HG03565 (cell line): ENCODE data around the gene KRTAP10-11.
"Not testable (repeated sequence)": the region's sequence is repeated elsewhere in the genome, so short reads cannot be mapped to it uniquely, and the experiment has no call there.

Experiments
- ATAC-seq: cut with Tn5 transposase; IDR thresholded peaks from one replicate; pipeline ENCODE4 v1.9.1; 2021; ENCODE audit warnings: mild to moderate bottlenecking, moderate library complexity; ENCODE audit not compliant: unreplicated experiment

The KRTAP10-11 gene

GRCh38 chr21:44646366-44647221, at the start of gene KRTAP10-11:
Gene KRTAP10-11, plus strand, starts transcription at chr21:44646414. Its CDS starts 45 bp downstream, at chr21:44646459.
- ATAC-seq, result not testable (repeated sequence)

GRCh38 chr21:44598061-44598460, 48.2 kb upstream of the KRTAP10-11 start:
- no peak for ATAC-seq

- no peak for ATAC-seq
Observed at GRCh38 chr21:44599264-44600029, 46.8 kb upstream of the KRTAP10-11 start.

- not testable (repeated sequence) for ATAC-seq
Observed at GRCh38 chr21:44600118-44600978, 45.9 kb upstream of the KRTAP10-11 start, which contains the start of gene KRTAP10-7. Gene KRTAP10-7, plus strand, starts transcription at chr21:44600597. Its CDS starts 25 bp downstream, at chr21:44600622.

GRCh38 chr21:44601091-44601490, 45.1 kb upstream of the KRTAP10-11 start:
- ATAC-seq, result not testable (repeated sequence)

- ATAC-seq, result no peak
Observed at GRCh38 chr21:44601596-44602462, 44.4 kb upstream of the KRTAP10-11 start.

- ATAC-seq, result no peak
Observed at GRCh38 chr21:44602463-44602850, 43.8 kb upstream of the KRTAP10-11 start.

- ATAC-seq, result no peak
Observed at GRCh38 chr21:44603109-44603875, 42.9 kb upstream of the KRTAP10-11 start.

- no peak for ATAC-seq
Observed at GRCh38 chr21:44603911-44604310, 42.3 kb upstream of the KRTAP10-11 start.

GRCh38 chr21:44606495-44606894, 39.7 kb upstream of the KRTAP10-11 start:
- no peak for ATAC-seq

GRCh38 chr21:44609193-44609592, 37.0 kb upstream of the KRTAP10-11 start:
- no peak for ATAC-seq

GRCh38 chr21:44610157-44610843, 35.9 kb upstream of the KRTAP10-11 start:
- ATAC-seq, result not testable (repeated sequence)

- ATAC-seq, result no peak
Observed at GRCh38 chr21:44611551-44611950, 34.7 kb upstream of the KRTAP10-11 start.

- ATAC-seq, result no peak
Observed at GRCh38 chr21:44612029-44612486, 34.2 kb upstream of the KRTAP10-11 start, which contains the start of gene KRTAP10-8. Gene KRTAP10-8, plus strand, starts transcription at chr21:44612079. Its CDS starts 22 bp downstream, at chr21:44612101.

GRCh38 chr21:44612669-44613229, 33.5 kb upstream of the KRTAP10-11 start:
- ATAC-seq, result no peak

GRCh38 chr21:44613386-44614155, 32.6 kb upstream of the KRTAP10-11 start:
- no peak for ATAC-seq

- ATAC-seq, result no peak
Observed at GRCh38 chr21:44614161-44614631, 32.0 kb upstream of the KRTAP10-11 start.
